Neuronal stem cell (in vitro differentiated cells): ENCODE data around the gene THSD4.

Experiments
- DNase-seq: peaks from one replicate; pipeline ENCODE4 v3.0.0-alpha.2; 2013; ENCODE audit warnings: low spot score
- H2AFZ ChIP-seq: one replicate; pipeline ENCODE4 v1.6.1; 2013; ENCODE audit warnings: mild to moderate bottlenecking, low read length, inconsistent platforms
- H2AK5ac ChIP-seq: 2 replicates; pipeline ENCODE4 v1.6.1; 2013; ENCODE audit warnings: low read depth, mild to moderate bottlenecking, inconsistent platforms, low read length, moderate library complexity, mixed read lengths
- H2BK120ac ChIP-seq: 2 replicates; pipeline ENCODE4 v1.6.1; 2013; ENCODE audit warnings: low read depth, mild to moderate bottlenecking, inconsistent platforms, low read length, moderate library complexity, mixed read lengths
- H2BK12ac ChIP-seq: one replicate; pipeline ENCODE4 v1.6.1; 2013; ENCODE audit warnings: low read length, inconsistent platforms
- H2BK15ac ChIP-seq: 2 replicates; pipeline ENCODE4 v1.6.1; 2013; ENCODE audit warnings: mild to moderate bottlenecking, low read length, inconsistent platforms, mixed read lengths
- H2BK5ac ChIP-seq: one replicate; pipeline ENCODE4 v1.6.1; 2013; ENCODE audit warnings: inconsistent platforms, mild to moderate bottlenecking, low read length, moderate library complexity
- H3K14ac ChIP-seq: one replicate; pipeline ENCODE4 v1.6.1; 2013; ENCODE audit warnings: low read length, inconsistent platforms
- H3K18ac ChIP-seq: 2 replicates; pipeline ENCODE4 v1.6.1; 2013; ENCODE audit warnings: low read length, inconsistent platforms
- H3K23ac ChIP-seq: 2 replicates; pipeline ENCODE4 v1.6.1; 2013; ENCODE audit warnings: low read depth, mild to moderate bottlenecking, mixed read lengths, low read length, inconsistent platforms; ENCODE audit not compliant: poor library complexity
- H3K27ac ChIP-seq: replicated peaks from 3 replicates; pipeline ENCODE4 v1.5.1; 2013; ENCODE audit warnings: low read length, inconsistent platforms
- H3K27me3 ChIP-seq, 3 experiments: 2 replicates each; pipeline ENCODE4 v1.6.1; 2013; ENCODE audit warnings: low read length in 3 of 3, mild to moderate bottlenecking in 2 of 3, inconsistent platforms in 1 of 3, low read depth in 1 of 3, mixed read lengths in 1 of 3, moderate library complexity in 1 of 3; ENCODE audit not compliant: control insufficient read depth in 3 of 3, insufficient read depth in 3 of 3
- H3K36me3 ChIP-seq, 2 donors: replicated peaks in 1 of 2; 2 replicates each; pipeline ENCODE4 v1.6.1; 2013; ENCODE audit warnings: low read length in 2 of 2; ENCODE audit not compliant: control insufficient read depth in 2 of 2, insufficient read depth in 2 of 2
- H3K4ac ChIP-seq: 2 replicates; pipeline ENCODE4 v1.6.1; 2013; ENCODE audit warnings: inconsistent platforms, mild to moderate bottlenecking, low read length, moderate library complexity
- H3K4me1 ChIP-seq, 2 donors: 1 replicate in 1 of 2; 2 replicates in 1 of 2; pipeline ENCODE4 v1.6.1; 2013; ENCODE audit warnings: low read length in 2 of 2, low read depth in 1 of 2; ENCODE audit not compliant: control insufficient read depth in 2 of 2, insufficient read depth in 1 of 2
- H3K4me2 ChIP-seq: one replicate; pipeline ENCODE4 v1.6.1; 2013; ENCODE audit warnings: mild to moderate bottlenecking, low read length, inconsistent platforms; ENCODE audit not compliant: insufficient read depth, poor library complexity, severe bottlenecking
- H3K4me3 ChIP-seq, 2 donors: 2 replicates each; pipeline ENCODE4 v1.5.1; 2013; ENCODE audit warnings: low read length in 2 of 2, mild to moderate bottlenecking in 2 of 2, inconsistent platforms in 1 of 2, moderate library complexity in 1 of 2
- H3K79me1 ChIP-seq: one replicate; pipeline ENCODE4 v1.6.1; 2013; ENCODE audit warnings: low read depth, mild to moderate bottlenecking, inconsistent platforms, low read length, moderate library complexity
- H3K9ac ChIP-seq: one replicate; pipeline ENCODE4 v1.6.1; 2013; ENCODE audit warnings: mild to moderate bottlenecking, low read depth, low read length, inconsistent platforms; ENCODE audit not compliant: poor library complexity
- H3K9me3 ChIP-seq, 2 donors: replicated peaks in 1 of 2; 2 replicates each; pipeline versions ENCODE3 to v1.6.1; 2013; ENCODE audit warnings: low read length in 2 of 2, mild to moderate bottlenecking in 2 of 2, inconsistent platforms in 1 of 2, low read depth in 1 of 2, mixed read lengths in 1 of 2, moderate library complexity in 1 of 2; ENCODE audit not compliant: control insufficient read depth in 2 of 2, insufficient read depth in 1 of 2
- H4K8ac ChIP-seq: one replicate; pipeline ENCODE4 v1.6.1; 2013; ENCODE audit warnings: low read depth, mild to moderate bottlenecking, inconsistent platforms, low read length, moderate library complexity
- H4K91ac ChIP-seq: one replicate; pipeline ENCODE4 v1.6.1; 2013; ENCODE audit warnings: low read length, low read depth, mild to moderate bottlenecking, inconsistent platforms; ENCODE audit not compliant: poor library complexity
- WGBS, 2 donors: extraction: QIAGEN DNeasy Blood & Tissue Kit; methylation state at CpG; one replicate each; pipeline ENCODE4 v1.1.7; 2013; ENCODE audit warnings: missing lambda C conversion rate in 2 of 2, mixed read lengths in 1 of 2; ENCODE audit not compliant: insufficient read length in 2 of 2, insufficient replicate concordance in 1 of 2; ENCODE audit errors: extremely low coverage in 2 of 2; 5-methylcytosine and 5-hydroxymethylcytosine counted together

Gene THSD4

GRCh38 chr15:71776304-71776703, 661.0 kb downstream of the THSD4 start:
- H3K36me3 ChIP-seq: peaks cover 0 to 2% of the 10 kb centered on the region in 2 donors
- H3K14ac ChIP-seq: no peak overlapping the region
- H2AFZ ChIP-seq: no peak overlapping the region
- H2AK5ac ChIP-seq: no peak overlapping the region
- no peak overlapping the region for H2BK12ac ChIP-seq
- no peak overlapping the region for H3K4me2 ChIP-seq
- no peak overlapping the region for H3K27ac ChIP-seq
- no peaks in the 10 kb centered on the region for H3K9me3 ChIP-seq
- H3K4me1 ChIP-seq: peaks cover 0 to 5% of the 10 kb centered on the region in 2 donors
- H3K4me3 ChIP-seq: no peak overlapping the region
- WGBS, 2 donors: no CpG with 5 or more reads among the region's 3 CpGs
- H2BK120ac ChIP-seq: no peak overlapping the region
- no peak overlapping the region for H3K9ac ChIP-seq
- no peak overlapping the region for H2BK15ac ChIP-seq
- no peak overlapping the region for H3K4ac ChIP-seq
- H3K18ac ChIP-seq: no peak overlapping the region
- H4K91ac ChIP-seq: no peak overlapping the region
- no peaks in the 10 kb centered on the region for H3K27me3 ChIP-seq
- DNase-seq: no peak
- no peak overlapping the region for H3K23ac ChIP-seq
- H4K8ac ChIP-seq: no peak overlapping the region
- H3K79me1 ChIP-seq: no peaks in the 10 kb centered on the region
- H2BK5ac ChIP-seq: no peak overlapping the region

GRCh38 chr15:71777216-71777943, 662.1 kb downstream of the THSD4 start:
- H3K4me3 ChIP-seq: peak overlapping the region in 1 of 2 donors; percentile 8
- H3K23ac ChIP-seq: no peak overlapping the region
- no peak overlapping the region for H2BK12ac ChIP-seq
- no peak overlapping the region for H2BK120ac ChIP-seq
- H3K4me2 ChIP-seq: no peak overlapping the region
- no peaks in the 10 kb centered on the region for H3K9me3 ChIP-seq
- H2AK5ac ChIP-seq: peak overlapping the region; percentile 2
- peak overlapping the region; percentile 45 for H3K18ac ChIP-seq
- H3K27me3 ChIP-seq: peaks cover 0 to 4% (median 0%) of the 10 kb centered on the region in 3 experiments
- H3K14ac ChIP-seq: no peak overlapping the region
- no peak overlapping the region for H2BK5ac ChIP-seq
- no peaks in the 10 kb centered on the region for H3K79me1 ChIP-seq
- peaks cover 0 to 5% of the 10 kb centered on the region in 2 donors for H3K4me1 ChIP-seq
- H4K91ac ChIP-seq: no peak overlapping the region
- no CpG with 5 or more reads among the region's 16 CpGs for WGBS, 2 donors
- DNase-seq: no peak
- H4K8ac ChIP-seq: no peak overlapping the region
- no peak overlapping the region for H3K27ac ChIP-seq
- peak overlapping the region; percentile 14 for H2BK15ac ChIP-seq
- H2AFZ ChIP-seq: no peak overlapping the region
- H3K36me3 ChIP-seq: no peaks in the 10 kb centered on the region
- no peak overlapping the region for H3K4ac ChIP-seq
- H3K9ac ChIP-seq: peak overlapping the region; percentile 73

- Histone ChIP-seq H3K23ac (no peak overlapping the region), H3K79me1 (no peaks in the 10 kb centered on the region), H3K9me3 (no peaks in the 10 kb centered on the region), H2BK15ac (no peak overlapping the region), H4K8ac (no peak overlapping the region), H3K4me1 (peaks cover 0 to 5% of the 10 kb centered on the region in 2 donors), H3K27me3 (peaks cover 0 to 6% (median 0%) of the 10 kb centered on the region in 3 experiments), H3K18ac (no peak overlapping the region), H2AFZ (no peak overlapping the region), H2BK120ac (no peak overlapping the region), H2BK5ac (no peak overlapping the region), H3K4ac (no peak overlapping the region), H3K4me3 (no peak overlapping the region), H2BK12ac (no peak overlapping the region), H2AK5ac (no peak overlapping the region), H3K4me2 (no peak overlapping the region), H3K36me3 (no peaks in the 10 kb centered on the region), H4K91ac (no peak overlapping the region), H3K14ac (no peak overlapping the region), H3K27ac (no peak overlapping the region), H3K9ac (no peak overlapping the region)
- DNase-seq: no peak
- WGBS, 2 donors: no CpG with 5 or more reads among the region's 6 CpGs
These were observed 664.0 kb downstream of the THSD4 start for GRCh38 chr15:71779073-71779797.
